ENCODE data around the gene NKX2-2. TPM values are rescaled to one million over a fixed set of nuclear protein-coding genes. Genes with fewer than 3 reads are reported as not detected.
A peak's percentile ranks its signal among the peaks of the same experiment; 100 is the strongest.

The NKX2-2 gene
- total RNA-seq, 1 donor from 2014 or later: not detected

DNA sequence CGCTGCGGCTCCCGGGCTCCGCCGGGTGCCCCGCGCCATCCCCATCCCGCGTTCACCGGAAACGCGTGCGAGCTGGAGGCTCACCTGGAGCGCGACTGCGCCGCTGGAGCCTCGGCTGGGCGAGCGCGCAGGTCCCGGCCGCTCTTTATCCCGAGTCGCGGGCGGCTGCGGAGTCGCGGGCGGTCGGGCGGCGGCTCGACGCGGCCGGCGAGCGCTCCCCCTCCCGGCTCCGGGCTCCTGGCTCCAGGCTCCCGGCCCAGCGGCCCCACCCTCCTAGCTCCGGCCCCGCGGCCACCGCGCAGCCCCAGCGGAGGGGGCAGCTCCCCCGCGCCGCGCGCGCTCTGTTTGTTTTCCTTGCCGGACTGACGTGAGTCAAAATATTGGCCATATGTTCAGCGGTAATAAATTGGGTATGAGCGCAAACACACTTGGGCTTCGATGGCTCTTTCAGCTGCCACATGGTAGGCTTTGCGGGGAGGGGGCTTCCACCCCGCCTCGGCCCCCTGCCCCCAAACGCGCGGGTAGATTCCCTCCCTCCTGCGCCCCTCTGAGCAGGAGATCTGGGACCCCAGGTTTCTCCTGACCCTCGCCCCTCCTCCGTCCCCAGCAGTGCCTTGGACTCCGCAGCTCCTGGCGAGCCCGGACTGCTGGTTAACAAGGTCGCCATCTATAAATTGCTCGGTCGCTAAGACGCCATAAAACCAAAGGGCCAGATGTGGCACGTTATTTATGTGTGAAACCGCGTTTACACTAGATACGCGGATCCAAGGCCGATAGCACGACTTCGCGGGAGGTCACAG, 8.8 kb upstream of the NKX2-2 start:
- Mint-ChIP-seq H3K4me1 (ENCODE audit: low read depth) (peaks cover 9% of the 10 kb centered on the region), H3K27me3 (ENCODE audit: low read depth) (peaks cover 85% of the 10 kb centered on the region), H3K9me3 (ENCODE audit: low read depth) (peaks cover 3% of the 10 kb centered on the region), H3K27ac (ENCODE audit: unreplicated experiment) (no peak overlapping the region), H3K36me3 (ENCODE audit: low read depth) (peaks cover 7% of the 10 kb centered on the region), H3K4me3 (ENCODE audit: unreplicated experiment) (no peak overlapping the region)
- DNase-seq (ENCODE audit: low spot score): no peak
- TF ChIP-seq, protein P1, sequence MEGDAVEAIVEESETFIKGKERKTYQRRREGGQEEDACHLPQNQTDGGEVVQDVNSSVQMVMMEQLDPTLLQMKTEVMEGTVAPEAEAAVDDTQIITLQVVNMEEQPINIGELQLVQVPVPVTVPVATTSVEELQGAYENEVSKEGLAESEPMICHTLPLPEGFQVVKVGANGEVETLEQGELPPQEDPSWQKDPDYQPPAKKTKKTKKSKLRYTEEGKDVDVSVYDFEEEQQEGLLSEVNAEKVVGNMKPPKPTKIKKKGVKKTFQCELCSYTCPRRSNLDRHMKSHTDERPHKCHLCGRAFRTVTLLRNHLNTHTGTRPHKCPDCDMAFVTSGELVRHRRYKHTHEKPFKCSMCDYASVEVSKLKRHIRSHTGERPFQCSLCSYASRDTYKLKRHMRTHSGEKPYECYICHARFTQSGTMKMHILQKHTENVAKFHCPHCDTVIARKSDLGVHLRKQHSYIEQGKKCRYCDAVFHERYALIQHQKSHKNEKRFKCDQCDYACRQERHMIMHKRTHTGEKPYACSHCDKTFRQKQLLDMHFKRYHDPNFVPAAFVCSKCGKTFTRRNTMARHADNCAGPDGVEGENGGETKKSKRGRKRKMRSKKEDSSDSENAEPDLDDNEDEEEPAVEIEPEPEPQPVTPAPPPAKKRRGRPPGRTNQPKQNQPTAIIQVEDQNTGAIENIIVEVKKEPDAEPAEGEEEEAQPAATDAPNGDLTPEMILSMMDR (IDR thresholded peaks at IDR 0.05): no peak

DNA sequence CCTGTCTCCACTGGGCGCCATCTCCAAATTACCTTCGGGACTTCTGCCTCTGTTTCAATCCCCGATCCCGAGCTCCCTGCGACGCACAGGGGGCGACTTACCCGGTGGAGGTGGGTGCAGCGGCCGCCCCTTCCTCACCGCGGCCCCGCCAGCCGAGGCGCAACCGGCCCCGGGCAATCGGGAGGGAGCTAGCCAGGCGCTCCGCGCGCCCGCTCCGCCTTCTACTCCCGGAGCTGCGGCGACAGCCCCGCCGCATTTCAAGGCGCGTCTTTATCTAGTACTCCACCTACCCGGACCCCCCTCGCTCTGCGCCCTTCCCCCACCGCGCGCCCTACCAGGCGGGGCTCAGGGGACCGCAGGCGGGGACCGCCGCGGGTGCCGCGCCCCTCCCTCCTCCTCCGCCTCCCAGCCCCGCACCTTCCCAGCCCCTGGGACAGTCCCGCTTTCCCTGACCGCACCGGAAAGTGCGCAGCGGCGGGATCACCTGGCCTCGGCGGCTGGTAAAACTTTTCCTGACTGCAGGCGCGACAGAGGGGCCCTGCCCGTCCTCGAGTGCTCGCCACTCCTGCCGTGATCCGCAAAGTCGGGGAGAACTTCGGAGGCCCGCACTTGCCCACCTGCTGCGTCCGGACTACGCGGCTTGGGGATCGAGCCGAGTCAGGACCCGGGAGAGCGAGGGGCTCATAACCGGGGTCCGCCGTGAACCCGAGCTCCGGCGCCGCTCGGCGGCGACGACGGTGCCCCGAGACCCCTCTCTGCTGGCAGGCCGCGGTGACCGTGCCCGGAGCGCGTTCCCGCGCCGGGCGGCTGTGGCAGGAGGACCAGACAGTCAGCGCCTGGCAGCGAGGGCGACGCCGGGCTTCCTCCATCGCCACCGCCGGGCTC, 8.0 kb upstream of the NKX2-2 start:
- Mint-ChIP-seq H3K27ac (ENCODE audit: unreplicated experiment) (no peak overlapping the region), H3K27me3 (ENCODE audit: low read depth) (peaks cover 85% of the 10 kb centered on the region), H3K36me3 (ENCODE audit: low read depth) (peaks cover 10% of the 10 kb centered on the region), H3K4me1 (ENCODE audit: low read depth) (peaks cover 13% of the 10 kb centered on the region), H3K4me3 (ENCODE audit: unreplicated experiment) (no peak overlapping the region), H3K9me3 (ENCODE audit: low read depth) (peaks cover 3% of the 10 kb centered on the region)
- TF ChIP-seq, protein P1 (IDR thresholded peaks at IDR 0.05): no peak
- no peak for DNase-seq (ENCODE audit: low spot score)

DNA sequence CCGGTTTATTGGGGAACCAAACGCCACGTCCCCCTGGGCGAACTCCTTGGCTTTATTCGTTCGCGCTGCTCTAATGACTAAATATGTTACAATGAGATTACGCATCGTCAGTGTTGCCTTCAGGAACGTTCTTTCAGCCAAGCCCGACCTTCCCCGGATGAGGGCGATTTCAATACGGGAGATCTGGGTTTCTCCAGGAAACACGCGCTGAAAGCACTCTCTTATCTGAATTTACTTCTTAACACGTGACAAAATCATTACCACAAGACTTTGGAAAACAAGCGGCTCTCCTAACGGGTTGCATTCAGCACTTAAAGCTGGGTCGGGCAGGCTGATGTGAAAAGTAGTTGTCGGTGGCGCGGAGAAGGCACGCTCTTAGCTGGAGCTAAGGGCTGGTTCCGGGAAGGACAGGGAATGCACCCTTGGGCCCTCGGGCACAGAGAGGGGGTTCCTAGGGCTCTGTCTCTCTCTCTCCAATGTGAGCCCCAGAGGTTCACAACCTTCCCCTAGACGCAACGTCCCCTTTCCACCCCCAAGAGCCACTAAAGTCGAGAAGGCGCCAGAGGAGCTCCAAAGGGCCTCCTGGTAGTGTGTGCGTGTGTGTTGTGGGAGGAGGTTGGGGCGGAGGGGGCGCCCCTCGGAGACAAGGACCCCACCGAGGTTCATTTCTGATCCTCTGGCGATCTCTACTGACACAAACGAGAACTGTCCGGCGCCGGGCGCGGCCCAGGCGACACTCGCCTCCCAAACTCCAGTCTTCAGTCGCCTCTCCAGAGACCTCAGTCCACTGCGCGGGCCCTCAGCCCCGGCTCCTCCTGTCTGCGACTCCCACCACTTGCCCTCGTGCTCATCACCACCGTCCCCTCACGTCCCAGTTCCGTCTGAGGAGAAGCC, 7.1 kb upstream of the NKX2-2 start:
- DNase-seq (ENCODE audit: low spot score): no peak
- H3K4me1 Mint-ChIP-seq (ENCODE audit: low read depth): peaks cover 18% of the 10 kb centered on the region
- TF ChIP-seq, protein P1 (IDR thresholded peaks at IDR 0.05): peak; percentile 36
- no peak overlapping the region for H3K4me3 Mint-ChIP-seq (ENCODE audit: unreplicated experiment)
- H3K27me3 Mint-ChIP-seq (ENCODE audit: low read depth): peaks cover 87% of the 10 kb centered on the region
- no peak overlapping the region for H3K27ac Mint-ChIP-seq (ENCODE audit: unreplicated experiment)
- H3K9me3 Mint-ChIP-seq (ENCODE audit: low read depth): no peaks in the 10 kb centered on the region
- H3K36me3 Mint-ChIP-seq (ENCODE audit: low read depth): peaks cover 10% of the 10 kb centered on the region

GRCh38 chr20:21519136-21519584, 5.3 kb upstream of the NKX2-2 start:
- no peak overlapping the region for H3K27ac Mint-ChIP-seq (ENCODE audit: unreplicated experiment)
- no peak overlapping the region for H3K4me3 Mint-ChIP-seq (ENCODE audit: unreplicated experiment)
- peaks cover 10% of the 10 kb centered on the region for H3K36me3 Mint-ChIP-seq (ENCODE audit: low read depth)
- H3K27me3 Mint-ChIP-seq (ENCODE audit: low read depth): peaks cover 80% of the 10 kb centered on the region
- H3K4me1 Mint-ChIP-seq (ENCODE audit: low read depth): peaks cover 21% of the 10 kb centered on the region
- DNase-seq (ENCODE audit: low spot score): no peak
- TF ChIP-seq, protein P1 (IDR thresholded peaks at IDR 0.05): no peak
- H3K9me3 Mint-ChIP-seq (ENCODE audit: low read depth): no peaks in the 10 kb centered on the region
